Endothelial cell of umbilical vein (primary cell): Measurements from ENCODE around the gene ZNF260. TPM values are rescaled to one million over a fixed set of nuclear protein-coding genes. Genes with fewer than 3 reads are reported as not detected.

Experiments
- BruUV-seq: library from RNA; stranded (reverse); fragments of 400-500 nt; replicated peaks from 2 replicates; lab custom pipeline; 2021; lab: Mats Ljungman, UMichigan
- CTCF ChIA-PET: fragments of 300-600, 350-600 bp; sonication (Branson Sonifier 250); formaldehyde crosslinking; loops from one replicate; lab custom pipeline; 2021; ENCODE audit warnings: antibody characterized with exemption, inconsistent platforms; lab: Charles Lee
- POLR2A ChIA-PET: fragments of 300-600, 350-600 bp; sonication (Branson Sonifier 250); formaldehyde crosslinking; loops from one replicate; lab custom pipeline; 2021; ENCODE audit warnings: antibody characterized with exemption, inconsistent platforms; lab: Charles Lee
- DNase-seq: peaks from one replicate; pipeline ENCODE4 v3.0.0-alpha.2; 2011; ENCODE audit warnings: low read depth, low spot score
- FAIRE-seq: peaks from 2 replicates; lab custom pipeline; 2011; peaks lifted over from hg19 to GRCh38; lab: Jason Lieb, UNC
- H2AFZ ChIP-seq: 2 replicates; pipeline ENCODE4 v1.6.0; 2012; ENCODE audit warnings: low read depth, low read length, control low read depth, inconsistent platforms
- H3K27ac ChIP-seq: 2 replicates; pipeline ENCODE4 v1.5.1; 2011; ENCODE audit warnings: low read depth, mild to moderate bottlenecking, control low read depth, low read length, moderate library complexity; ENCODE audit not compliant: insufficient read depth
- H3K27me3 ChIP-seq, 2 experiments: 2 replicates each; pipeline versions ENCODE4 v1.6.0 to v1.6.1; 2011; ENCODE audit warnings: low read length in 2 of 2, mixed read lengths in 1 of 2; ENCODE audit not compliant: control insufficient read depth in 2 of 2, insufficient read depth in 2 of 2
- H3K36me3 ChIP-seq, 2 experiments: 2 replicates in 1 of 2; 3 replicates in 1 of 2; pipeline ENCODE4 v1.5.1; 2011; ENCODE audit warnings: low read length in 2 of 2, mild to moderate bottlenecking in 1 of 2, moderate library complexity in 1 of 2; ENCODE audit not compliant: control insufficient read depth in 2 of 2, insufficient read depth in 2 of 2; ENCODE audit errors: extremely low read depth in 1 of 2
- H3K4me1 ChIP-seq: 3 replicates; pipeline ENCODE4 v1.5.1; 2011; ENCODE audit warnings: mild to moderate bottlenecking, low read length; ENCODE audit not compliant: control insufficient read depth, insufficient read depth; ENCODE audit errors: extremely low read depth
- H3K4me2 ChIP-seq: 2 replicates; pipeline ENCODE4 v1.6.1; 2011; ENCODE audit warnings: low read length, control low read depth, mixed read lengths; ENCODE audit not compliant: insufficient read depth
- H3K4me3 ChIP-seq, 3 experiments: fragments of 200-600 bp in 1 of 3; sonication (generic), shearing (Covaris generic) in 1 of 3; replicated peaks in 1 of 3; 2 replicates each; pipeline ENCODE4 v1.5.1; 2011 to 2016; ENCODE audit warnings: control low read depth in 3 of 3, low read length in 3 of 3, mild to moderate bottlenecking in 2 of 3, inconsistent platforms in 1 of 3, low read depth in 1 of 3, moderate library complexity in 1 of 3; ENCODE audit not compliant: insufficient read depth in 1 of 3
- H3K79me2 ChIP-seq: 2 replicates; pipeline ENCODE4 v1.6.0; 2012; ENCODE audit warnings: low read length, inconsistent platforms; ENCODE audit not compliant: control insufficient read depth, insufficient read depth
- H3K9ac ChIP-seq: replicated peaks from 2 replicates; pipeline ENCODE3; 2011; ENCODE audit warnings: low read length, control low read depth; ENCODE audit not compliant: insufficient read depth; ENCODE audit errors: extremely low read depth
- H3K9me1 ChIP-seq: replicated peaks from 3 replicates; pipeline ENCODE4 v1.6.0; 2011; ENCODE audit warnings: mild to moderate bottlenecking, low read length; ENCODE audit not compliant: control insufficient read depth, insufficient read depth; ENCODE audit errors: extremely low read depth
- H3K9me3 ChIP-seq: replicated peaks from 2 replicates; pipeline ENCODE4 v1.5.1; 2012; ENCODE audit warnings: low read length, inconsistent platforms; ENCODE audit not compliant: control insufficient read depth, insufficient read depth
- H4K20me1 ChIP-seq: replicated peaks from 2 replicates; pipeline ENCODE3; 2011; ENCODE audit warnings: mild to moderate bottlenecking, low read length; ENCODE audit not compliant: control insufficient read depth, insufficient read depth; ENCODE audit errors: extremely low read depth
- EZH2 ChIP-seq: IDR thresholded peaks from 2 replicates; pipeline ENCODE4 v1.6.1; 2012; ENCODE audit warnings: borderline replicate concordance, low read depth, mild to moderate bottlenecking, moderate library complexity, low read length, inconsistent platforms; ENCODE audit not compliant: severe bottlenecking
- FOS ChIP-seq: IDR thresholded peaks from 2 replicates; pipeline ENCODE4 v1.6.1; 2011; ENCODE audit warnings: mild to moderate bottlenecking, low read length, moderate library complexity, borderline replicate concordance; ENCODE audit not compliant: insufficient read depth
- GATA2 ChIP-seq: IDR thresholded peaks from 2 replicates; pipeline ENCODE4 v1.7.0; 2011; ENCODE audit warnings: low read depth, mild to moderate bottlenecking, moderate library complexity, mixed read lengths, low read length; ENCODE audit not compliant: insufficient read length, insufficient read depth
- JUN ChIP-seq: IDR thresholded peaks from 2 replicates; pipeline ENCODE4 v1.6.1; 2011; ENCODE audit warnings: borderline replicate concordance, low read depth; ENCODE audit not compliant: insufficient read length, insufficient read depth
- MYC ChIP-seq: IDR thresholded peaks from one replicate; pipeline ENCODE4 v1.6.1; 2011; ENCODE audit warnings: mild to moderate bottlenecking, low read depth, low read length
- POLR2A ChIP-seq: IDR thresholded peaks from 2 replicates; pipeline ENCODE4 v1.6.1; 2012; ENCODE audit warnings: low read depth, mild to moderate bottlenecking, control low read depth, low read length
- POLR2AphosphoS5 ChIP-seq: IDR thresholded peaks from 2 replicates; pipeline ENCODE4 v1.6.1; 2012; ENCODE audit warnings: low read depth, mild to moderate bottlenecking, control low read depth, low read length, moderate library complexity; ENCODE audit not compliant: insufficient read depth
- dilution Hi-C: fragments of 300-500 bp; cut with MboI; formaldehyde crosslinking; loops from one replicate; pipeline ENCODE4 v1.15.0; 2019; ENCODE audit warnings: low sequenced_read_pairs; ENCODE audit not compliant: extremely low pct_ligation_motif_present
- intact Hi-C: fragments of 100-400 bp; cut with micrococcal nuclease; formaldehyde crosslinking; loops from one replicate; pipeline ENCODE4 v1.10.0; 2022
- polyA plus RNA-seq, 4 experiments: library from polyadenylated mRNA; depleted of rRNA in 3 of 4; stranded (reverse) in 3 of 4; unstranded in 1 of 4; fragments of >200 nt; gene quantifications; 2 replicates each; pipeline versions ENCODE4 v1.2.1 to v1.2.3, GENCODE V29; 2011 to 2012; ENCODE audit warnings: missing spikeins in 1 of 4
- total RNA-seq: library from RNA; stranded (reverse); gene quantifications from 2 replicates; pipeline ENCODE4 v1.2.3, GENCODE V29; 2021
- TF ChIP-seq, protein P1 (sequence below): IDR thresholded peaks from 2 replicates; pipeline ENCODE4 v1.6.1; 2011; ENCODE audit not compliant: insufficient read depth, insufficient read length
- TF ChIP-seq, protein P2 (sequence below), 2 donors: IDR thresholded peaks; 1 replicate in 1 of 2; 2 replicates in 1 of 2; pipeline ENCODE4 v1.5.1; 2011; ENCODE audit warnings: low read length in 2 of 2, mild to moderate bottlenecking in 2 of 2, moderate library complexity in 2 of 2, control low read depth in 1 of 2, inconsistent platforms in 1 of 2, low read depth in 1 of 2; ENCODE audit not compliant: insufficient read depth in 1 of 2; ENCODE audit errors: extremely low read depth in 1 of 2

The ZNF260 gene
- total and polyA plus RNA-seq, 2 donors (not counting 3 experiments of a cell fraction or from before 2014, with no cell fraction given), result 2.7 to 10.5 TPM

DNA sequence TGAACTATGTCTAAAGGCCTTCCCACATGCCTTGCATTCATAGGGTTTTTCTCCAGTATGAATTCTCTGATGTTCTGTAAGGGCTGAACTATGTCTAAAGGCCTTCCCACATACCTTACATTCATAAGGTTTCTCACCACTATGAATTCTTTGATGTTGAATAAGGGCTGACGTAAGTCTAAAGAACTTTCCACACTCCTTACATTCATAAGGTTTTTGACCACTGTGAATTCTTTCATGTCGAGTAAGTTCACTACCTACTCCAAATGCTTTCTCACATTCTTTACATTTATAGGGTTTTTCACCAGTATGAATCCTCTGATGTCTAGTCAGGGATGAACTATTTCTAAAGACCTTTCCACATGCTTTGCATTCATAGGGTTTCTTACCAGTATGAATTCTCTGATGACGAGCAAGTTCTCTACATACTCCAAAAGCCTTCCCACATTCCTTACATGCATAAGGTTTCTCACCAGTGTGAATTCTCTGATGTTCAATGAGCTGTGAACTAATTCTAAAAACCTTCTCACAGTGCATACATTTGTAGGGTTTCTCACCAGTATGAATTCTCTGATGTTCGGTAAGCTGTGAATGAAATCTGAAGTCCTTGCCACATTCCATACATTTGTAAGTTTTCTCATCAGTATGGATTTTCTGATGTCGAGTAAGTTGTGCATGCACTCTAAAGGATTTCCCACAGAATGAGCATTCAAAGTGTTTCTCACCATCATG lies 19.1 kb upstream of the ZNF260 start:
- dilution Hi-C loops, result no loop called here
- no peaks in the 10 kb centered on the region for H3K9me1 ChIP-seq
- FAIRE-seq (no peak), DNase-seq (peak; percentile 13)
- TF ChIP-seq EZH2, result no peak
- TF ChIP-seq POLR2A, result no peak
- TF ChIP-seq JUN, result no peak
- TF ChIP-seq, protein P1, sequence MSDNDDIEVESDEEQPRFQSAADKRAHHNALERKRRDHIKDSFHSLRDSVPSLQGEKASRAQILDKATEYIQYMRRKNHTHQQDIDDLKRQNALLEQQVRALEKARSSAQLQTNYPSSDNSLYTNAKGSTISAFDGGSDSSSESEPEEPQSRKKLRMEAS, result no peak
- TF ChIP-seq, protein P2, sequence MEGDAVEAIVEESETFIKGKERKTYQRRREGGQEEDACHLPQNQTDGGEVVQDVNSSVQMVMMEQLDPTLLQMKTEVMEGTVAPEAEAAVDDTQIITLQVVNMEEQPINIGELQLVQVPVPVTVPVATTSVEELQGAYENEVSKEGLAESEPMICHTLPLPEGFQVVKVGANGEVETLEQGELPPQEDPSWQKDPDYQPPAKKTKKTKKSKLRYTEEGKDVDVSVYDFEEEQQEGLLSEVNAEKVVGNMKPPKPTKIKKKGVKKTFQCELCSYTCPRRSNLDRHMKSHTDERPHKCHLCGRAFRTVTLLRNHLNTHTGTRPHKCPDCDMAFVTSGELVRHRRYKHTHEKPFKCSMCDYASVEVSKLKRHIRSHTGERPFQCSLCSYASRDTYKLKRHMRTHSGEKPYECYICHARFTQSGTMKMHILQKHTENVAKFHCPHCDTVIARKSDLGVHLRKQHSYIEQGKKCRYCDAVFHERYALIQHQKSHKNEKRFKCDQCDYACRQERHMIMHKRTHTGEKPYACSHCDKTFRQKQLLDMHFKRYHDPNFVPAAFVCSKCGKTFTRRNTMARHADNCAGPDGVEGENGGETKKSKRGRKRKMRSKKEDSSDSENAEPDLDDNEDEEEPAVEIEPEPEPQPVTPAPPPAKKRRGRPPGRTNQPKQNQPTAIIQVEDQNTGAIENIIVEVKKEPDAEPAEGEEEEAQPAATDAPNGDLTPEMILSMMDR (IDR thresholded peaks at IDR 0.05; ENCODE audit: extremely low read depth in 1 of 2, insufficient read depth in 1 of 2, low read depth in 1 of 2, low read length in 2 of 2), result no peak
- no peak for TF ChIP-seq POLR2AphosphoS5
- TF ChIP-seq FOS, result no peak
- no peak for TF ChIP-seq MYC
- TF ChIP-seq GATA2, result no peak
- no peaks in the 10 kb centered on the region for H4K20me1 ChIP-seq
- H3K27me3 ChIP-seq, result no peaks in the 10 kb centered on the region
- H3K9me3 ChIP-seq, result peaks cover 21% of the 10 kb centered on the region
- no peaks in the 10 kb centered on the region for H3K4me1 ChIP-seq
- H3K27ac ChIP-seq, result no peak overlapping the region
- no peaks in the 10 kb centered on the region for H3K79me2 ChIP-seq
- intact Hi-C loops, result no loop called here
- no peak overlapping the region for H3K9ac ChIP-seq
- ChIA-PET POLR2A (no interaction called here), CTCF (no interaction called here)
- H3K36me3 ChIP-seq, result peaks cover 0 to 4% of the 10 kb centered on the region in 2 experiments
- no peak overlapping the region for H3K4me2 ChIP-seq
- BruUV-seq, result no TSS peak
- H2AFZ ChIP-seq, result no peak overlapping the region
- H3K4me3 ChIP-seq, result no peak overlapping the region
